HepG2 (cell line): Measurements from ENCODE around the gene KISS1R. TPM values are rescaled to one million over a fixed set of nuclear protein-coding genes. Genes with fewer than 3 reads are reported as not detected.

Experiments used
- GTF2F1 ChIP-seq: fragments of 150-350 bp; IDR thresholded peaks from 2 replicates; pipeline ENCODE4 v1.6.1; 2014; ENCODE audit warnings: low read length
- HDAC6 ChIP-seq: fragments of 200-600 bp; sonication (generic); IDR thresholded peaks from 2 replicates; pipeline ENCODE4 v1.7.0; 2017; ENCODE audit warnings: mild to moderate bottlenecking, antibody characterized with exemption, low read length, low read depth
- IKZF1 ChIP-seq: fragments of 450-650 bp; IDR thresholded peaks from 2 replicates; pipeline ENCODE4 v1.7.1; 2016
- ISX ChIP-seq: sonication (generic); formaldehyde crosslinking; conservative IDR thresholded peaks from 2 replicates; pipeline ENCODE4 v1.5.0; 2020; ENCODE audit warnings: missing genetic modification reagents
- KDM1A ChIP-seq: IDR thresholded peaks from 2 replicates; pipeline ENCODE4 v1.6.1; 2016; ENCODE audit warnings: missing compliant biosample characterization
- KDM5B ChIP-seq: sonication (generic); formaldehyde crosslinking; IDR thresholded peaks from 2 replicates; pipeline ENCODE4 v1.4.0; 2020; ENCODE audit warnings: missing genetic modification reagents, mild to moderate bottlenecking, borderline replicate concordance
- MTA1 ChIP-seq: sonication (generic); formaldehyde crosslinking; IDR thresholded peaks from 2 replicates; pipeline ENCODE4 v1.4.0; 2020; ENCODE audit warnings: missing genetic modification reagents, mild to moderate bottlenecking, borderline replicate concordance
- RAD21 ChIP-seq: fragments of 450-650 bp; formaldehyde crosslinking; IDR thresholded peaks from 2 replicates; pipeline ENCODE4 v1.5.0; 2020; ENCODE audit warnings: mild to moderate bottlenecking
- TCF7L2 ChIP-seq: IDR thresholded peaks from 2 replicates; pipeline ENCODE4 v1.6.1; 2011; ENCODE audit warnings: mild to moderate bottlenecking, low read depth, low read length, moderate library complexity
- ZFP82 ChIP-seq: sonication (generic); formaldehyde crosslinking; IDR thresholded peaks from 2 replicates; pipeline ENCODE4 v1.5.1; 2020; ENCODE audit warnings: mild to moderate bottlenecking, missing genetic modification reagents, borderline replicate concordance
- ZKSCAN8 ChIP-seq: IDR thresholded peaks from 2 replicates; pipeline ENCODE4 v1.6.1; 2016; ENCODE audit warnings: borderline replicate concordance, missing genetic modification reagents, missing compliant biosample characterization
- ZNF225 ChIP-seq: sonication (generic); formaldehyde crosslinking; IDR thresholded peaks from 2 replicates; pipeline ENCODE4 v1.4.0; 2020; ENCODE audit warnings: mild to moderate bottlenecking, missing genetic modification reagents
- ZNF253 ChIP-seq: sonication (generic); formaldehyde crosslinking; IDR thresholded peaks from 2 replicates; pipeline ENCODE4 v1.8.0; 2022; ENCODE audit warnings: mild to moderate bottlenecking, missing genetic modification reagents, borderline replicate concordance
- ZNF256 ChIP-seq: sonication (generic); formaldehyde crosslinking; conservative IDR thresholded peaks from 2 replicates; pipeline ENCODE4 v1.4.0; 2020; ENCODE audit warnings: missing genetic modification reagents
- ZNF550 ChIP-seq: sonication (generic); formaldehyde crosslinking; IDR thresholded peaks from 2 replicates; pipeline ENCODE4 v1.4.0; 2020; ENCODE audit warnings: mild to moderate bottlenecking, missing genetic modification reagents, borderline replicate concordance
- ZSCAN21 ChIP-seq: sonication (generic); formaldehyde crosslinking; IDR thresholded peaks from 2 replicates; pipeline ENCODE4 v1.8.0; 2022; ENCODE audit warnings: mild to moderate bottlenecking, missing genetic modification reagents, moderate library complexity, borderline replicate concordance
- polyA plus RNA-seq, 8 experiments: library from polyadenylated mRNA; depleted of rRNA in 3 of 8; stranded (reverse) in 7 of 8; unstranded in 1 of 8; fragments of >200 nt; fragmentation: Illumina TruSeq in 4 of 8; extraction: Trizol in 4 of 8; gene quantifications; 2 replicates each; pipeline versions ENCODE4 v1.2.1 to v1.2.3, GENCODE V29; 2011 to 2016; ENCODE audit warnings: low read depth in 4 of 8, missing spikeins in 1 of 8, mixed read lengths in 1 of 8; ENCODE audit not compliant: insufficient read depth in 1 of 8
- total RNA-seq, 5 experiments: library from RNA; depleted of rRNA; stranded (reverse); fragments of >200 nt; fragmentation: Illumina TruSeq; extraction: Trizol; gene quantifications; 2 replicates each; pipeline ENCODE4 v1.2.3, GENCODE V29; 2016; ENCODE audit warnings: low read depth in 1 of 5
- TF ChIP-seq, protein P1 (sequence below): sonication (generic); formaldehyde crosslinking; IDR thresholded peaks from 2 replicates; pipeline ENCODE4 v1.5.0; 2020; ENCODE audit warnings: mild to moderate bottlenecking, missing genetic modification reagents, borderline replicate concordance
- TF ChIP-seq, protein P2 (sequence below): sonication (generic); formaldehyde crosslinking; IDR thresholded peaks from 2 replicates; pipeline ENCODE4 v1.5.0; 2020; ENCODE audit warnings: missing genetic modification reagents
- TF ChIP-seq, protein P3 (sequence below): sonication (generic); formaldehyde crosslinking; IDR thresholded peaks from 2 replicates; pipeline ENCODE4 v1.5.0; 2020; ENCODE audit warnings: missing genetic modification reagents
- TF ChIP-seq, protein P4 (sequence below), 2 experiments: sonication (generic) in 1 of 2; formaldehyde crosslinking in 1 of 2; IDR thresholded peaks; 2 replicates each; pipeline versions ENCODE4 v1.4.0 to v1.6.1; 2018 to 2020; ENCODE audit warnings: missing genetic modification reagents in 2 of 2, borderline replicate concordance in 1 of 2, low read depth in 1 of 2, mild to moderate bottlenecking in 1 of 2, missing biosample characterization in 1 of 2
- TF ChIP-seq, protein P5 (sequence below): sonication (generic); formaldehyde crosslinking; IDR thresholded peaks from 2 replicates; pipeline ENCODE4 v1.5.0; 2020; ENCODE audit warnings: missing genetic modification reagents
- TF ChIP-seq, protein P6 (sequence below): fragments of 450-650 bp; IDR thresholded peaks from 2 replicates; pipeline ENCODE4 v1.6.1; 2017

The KISS1R gene
- total and polyA plus RNA-seq, 2 of the 13 experiments (the other 11 are each of a cell fraction or from before 2014, with no cell fraction given) = 1.1 to 10.2 TPM

DNA sequence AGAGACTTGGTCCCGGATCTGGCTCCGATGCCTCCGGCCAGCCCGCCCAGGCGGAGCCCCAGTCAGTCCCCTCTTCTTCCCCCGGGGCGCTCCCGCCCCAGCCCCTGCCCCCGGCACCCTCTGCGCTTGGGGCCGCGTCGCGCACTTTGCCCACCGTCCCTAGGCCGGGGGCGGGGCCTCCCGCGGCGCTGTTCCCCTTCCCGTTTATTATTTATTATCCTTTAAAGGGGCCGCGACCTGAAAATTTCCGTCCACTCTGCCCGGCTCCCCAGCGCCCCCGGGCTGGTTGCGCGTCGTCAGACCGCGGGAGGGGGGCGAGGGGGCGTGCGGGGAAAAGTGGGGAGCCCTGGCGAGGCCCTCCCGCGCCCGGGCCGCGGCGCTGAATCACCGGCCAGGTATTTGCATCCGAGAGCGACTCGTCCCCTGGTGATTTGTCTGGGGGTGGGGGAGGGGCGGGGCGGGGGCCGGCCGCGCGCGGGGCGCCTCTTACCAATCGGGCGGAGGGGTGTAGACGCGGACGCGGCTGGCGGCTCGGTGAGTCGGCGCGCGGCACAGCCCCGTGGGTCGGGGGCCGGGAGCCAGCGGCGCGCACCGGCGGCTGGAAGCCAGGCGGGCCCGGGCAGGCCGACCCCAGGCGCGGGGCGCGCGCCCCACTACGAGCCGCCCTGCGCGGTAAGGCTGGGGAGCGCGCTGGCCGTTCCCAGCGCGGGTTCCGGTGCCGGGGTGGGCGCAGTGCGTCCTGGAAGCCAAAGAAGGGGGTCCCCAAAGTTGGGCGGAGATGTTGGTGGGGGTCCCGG, 8.6 kb downstream of the KISS1R start, which contains the start of gene ARID3A (continued):
- TF ChIP-seq ZFP82 (CRISPR knock-in tag) = no peak
- no peak for TF ChIP-seq IKZF1
- no peak for TF ChIP-seq MTA1 (CRISPR knock-in tag)
- no peak for TF ChIP-seq ZNF253 (CRISPR knock-in tag)
- no peak for TF ChIP-seq ZNF225 (CRISPR knock-in tag)
- TF ChIP-seq HDAC6 = no peak
- TF ChIP-seq, protein P1, sequence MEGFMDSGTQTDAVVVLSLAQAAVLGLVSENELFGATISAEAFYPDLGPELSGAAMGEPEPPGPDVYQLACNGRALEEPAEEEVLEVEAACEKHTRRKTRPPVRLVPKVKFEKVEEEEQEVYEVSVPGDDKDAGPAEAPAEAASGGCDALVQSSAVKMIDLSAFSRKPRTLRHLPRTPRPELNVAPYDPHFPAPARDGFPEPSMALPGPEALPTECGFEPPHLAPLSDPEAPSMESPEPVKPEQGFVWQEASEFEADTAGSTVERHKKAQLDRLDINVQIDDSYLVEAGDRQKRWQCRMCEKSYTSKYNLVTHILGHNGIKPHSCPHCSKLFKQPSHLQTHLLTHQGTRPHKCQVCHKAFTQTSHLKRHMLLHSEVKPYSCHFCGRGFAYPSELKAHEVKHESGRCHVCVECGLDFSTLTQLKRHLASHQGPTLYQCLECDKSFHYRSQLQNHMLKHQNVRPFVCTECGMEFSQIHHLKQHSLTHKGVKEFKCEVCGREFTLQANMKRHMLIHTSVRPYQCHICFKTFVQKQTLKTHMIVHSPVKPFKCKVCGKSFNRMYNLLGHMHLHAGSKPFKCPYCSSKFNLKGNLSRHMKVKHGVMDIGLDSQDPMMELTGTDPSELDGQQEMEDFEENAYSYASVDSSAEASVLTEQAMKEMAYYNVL (CRISPR knock-in tag) = no peak
- TF ChIP-seq RAD21 (CRISPR knock-in tag) = no peak; the same call in 1 of the 2 replicates
- TF ChIP-seq ISX (CRISPR knock-in tag) = no peak
- TF ChIP-seq GTF2F1 = no peak
- TF ChIP-seq, protein P2, sequence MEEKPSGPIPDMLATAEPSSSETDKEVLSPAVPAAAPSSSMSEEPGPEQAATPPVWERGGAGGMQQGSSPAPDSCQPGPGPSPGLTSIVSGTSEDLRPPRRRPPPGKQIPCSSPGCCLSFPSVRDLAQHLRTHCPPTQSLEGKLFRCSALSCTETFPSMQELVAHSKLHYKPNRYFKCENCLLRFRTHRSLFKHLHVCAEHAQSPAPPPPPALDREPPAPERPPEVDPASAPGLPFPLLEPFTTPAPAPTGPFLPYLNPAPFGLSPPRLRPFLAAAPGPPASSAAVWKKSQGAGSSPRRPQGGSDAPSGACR (CRISPR knock-in tag) = no peak
- TF ChIP-seq KDM5B (CRISPR knock-in tag) = no peak; the same call in 1 of the 2 replicates
- TF ChIP-seq TCF7L2 = no peak
- TF ChIP-seq ZKSCAN8 (CRISPR knock-in tag) = no peak
- TF ChIP-seq, protein P3, sequence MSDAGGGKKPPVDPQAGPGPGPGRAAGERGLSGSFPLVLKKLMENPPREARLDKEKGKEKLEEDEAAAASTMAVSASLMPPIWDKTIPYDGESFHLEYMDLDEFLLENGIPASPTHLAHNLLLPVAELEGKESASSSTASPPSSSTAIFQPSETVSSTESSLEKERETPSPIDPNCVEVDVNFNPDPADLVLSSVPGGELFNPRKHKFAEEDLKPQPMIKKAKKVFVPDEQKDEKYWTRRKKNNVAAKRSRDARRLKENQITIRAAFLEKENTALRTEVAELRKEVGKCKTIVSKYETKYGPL (CRISPR knock-in tag) = no peak
- TF ChIP-seq, protein P4, sequence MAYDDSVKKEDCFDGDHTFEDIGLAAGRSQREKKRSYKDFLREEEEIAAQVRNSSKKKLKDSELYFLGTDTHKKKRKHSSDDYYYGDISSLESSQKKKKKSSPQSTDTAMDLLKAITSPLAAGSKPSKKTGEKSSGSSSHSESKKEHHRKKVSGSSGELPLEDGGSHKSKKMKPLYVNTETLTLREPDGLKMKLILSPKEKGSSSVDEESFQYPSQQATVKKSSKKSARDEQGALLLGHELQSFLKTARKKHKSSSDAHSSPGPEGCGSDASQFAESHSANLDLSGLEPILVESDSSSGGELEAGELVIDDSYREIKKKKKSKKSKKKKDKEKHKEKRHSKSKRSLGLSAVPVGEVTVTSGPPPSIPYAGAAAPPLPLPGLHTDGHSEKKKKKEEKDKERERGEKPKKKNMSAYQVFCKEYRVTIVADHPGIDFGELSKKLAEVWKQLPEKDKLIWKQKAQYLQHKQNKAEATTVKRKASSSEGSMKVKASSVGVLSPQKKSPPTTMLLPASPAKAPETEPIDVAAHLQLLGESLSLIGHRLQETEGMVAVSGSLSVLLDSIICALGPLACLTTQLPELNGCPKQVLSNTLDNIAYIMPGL (CRISPR knock-in tag; IDR thresholded peaks at IDR 0.05; ENCODE audit: borderline replicate concordance in 1 of 2, low read depth in 1 of 2) = peak in 1 of 2 experiments; percentile 54; a peak in 3 of 4 replicates
- TF ChIP-seq ZSCAN21 (CRISPR knock-in tag) = no peak
- no peak for TF ChIP-seq ZNF256 (CRISPR knock-in tag)
- TF ChIP-seq, protein P5, sequence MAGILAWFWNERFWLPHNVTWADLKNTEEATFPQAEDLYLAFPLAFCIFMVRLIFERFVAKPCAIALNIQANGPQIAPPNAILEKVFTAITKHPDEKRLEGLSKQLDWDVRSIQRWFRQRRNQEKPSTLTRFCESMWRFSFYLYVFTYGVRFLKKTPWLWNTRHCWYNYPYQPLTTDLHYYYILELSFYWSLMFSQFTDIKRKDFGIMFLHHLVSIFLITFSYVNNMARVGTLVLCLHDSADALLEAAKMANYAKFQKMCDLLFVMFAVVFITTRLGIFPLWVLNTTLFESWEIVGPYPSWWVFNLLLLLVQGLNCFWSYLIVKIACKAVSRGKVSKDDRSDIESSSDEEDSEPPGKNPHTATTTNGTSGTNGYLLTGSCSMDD (CRISPR knock-in tag) = no peak
- TF ChIP-seq KDM1A = no peak
- TF ChIP-seq, protein P6, sequence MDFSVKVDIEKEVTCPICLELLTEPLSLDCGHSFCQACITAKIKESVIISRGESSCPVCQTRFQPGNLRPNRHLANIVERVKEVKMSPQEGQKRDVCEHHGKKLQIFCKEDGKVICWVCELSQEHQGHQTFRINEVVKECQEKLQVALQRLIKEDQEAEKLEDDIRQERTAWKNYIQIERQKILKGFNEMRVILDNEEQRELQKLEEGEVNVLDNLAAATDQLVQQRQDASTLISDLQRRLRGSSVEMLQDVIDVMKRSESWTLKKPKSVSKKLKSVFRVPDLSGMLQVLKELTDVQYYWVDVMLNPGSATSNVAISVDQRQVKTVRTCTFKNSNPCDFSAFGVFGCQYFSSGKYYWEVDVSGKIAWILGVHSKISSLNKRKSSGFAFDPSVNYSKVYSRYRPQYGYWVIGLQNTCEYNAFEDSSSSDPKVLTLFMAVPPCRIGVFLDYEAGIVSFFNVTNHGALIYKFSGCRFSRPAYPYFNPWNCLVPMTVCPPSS = no peak
- no peak for TF ChIP-seq ZNF550
